NCI-H1436 (cell line): ENCODE data around the gene GRB10.

Experiments
- DNase-seq: peaks from one replicate; lab custom pipeline; 2025; lab: John Stamatoyannopoulos, UW

The GRB10 gene

GRCh38 chr7:50718876-50719275 is 63.8 kb downstream of the GRB10 start:
- no peak for DNase-seq

GRCh38 chr7:50718311-50718710 is 64.4 kb downstream of the GRB10 start:
- DNase-seq = no peak

GRCh38 chr7:50717181-50717580 is 65.5 kb downstream of the GRB10 start:
- DNase-seq = no peak

- no peak for DNase-seq
Measured at GRCh38 chr7:50714857-50715256, 67.8 kb downstream of the GRB10 start.

GRCh38 chr7:50713123-50713965 is 69.4 kb downstream of the GRB10 start:
- no peak for DNase-seq

GRCh38 chr7:50712252-50713122 is 70.2 kb downstream of the GRB10 start:
- DNase-seq = no peak

- DNase-seq = no peak
Measured at GRCh38 chr7:50711271-50712175, 71.2 kb downstream of the GRB10 start.

GRCh38 chr7:50710441-50711154 is 72.1 kb downstream of the GRB10 start:
- DNase-seq = no peak

GRCh38 chr7:50709151-50709550 is 73.5 kb downstream of the GRB10 start:
- DNase-seq = no peak

- no peak for DNase-seq
Measured at GRCh38 chr7:50707236-50708006, 75.3 kb downstream of the GRB10 start.

GRCh38 chr7:50706469-50706937 is 76.2 kb downstream of the GRB10 start:
- DNase-seq = no peak

- DNase-seq = no peak
Measured at GRCh38 chr7:50704844-50705243, 77.9 kb downstream of the GRB10 start.

GRCh38 chr7:50703654-50704053 is 79.0 kb downstream of the GRB10 start:
- DNase-seq = no peak

GRCh38 chr7:50699143-50699542 is 83.6 kb downstream of the GRB10 start:
- no peak for DNase-seq

- DNase-seq = no peak
Measured at GRCh38 chr7:50697748-50698147, 84.9 kb downstream of the GRB10 start.

GRCh38 chr7:50696810-50697582 is 85.7 kb downstream of the GRB10 start:
- no peak for DNase-seq

GRCh38 chr7:50695026-50695425 is 87.7 kb downstream of the GRB10 start:
- no peak for DNase-seq

- no peak for DNase-seq
Measured at GRCh38 chr7:50693455-50694130, 89.1 kb downstream of the GRB10 start.

GRCh38 chr7:50690541-50691011 is 92.1 kb downstream of the GRB10 start:
- no peak for DNase-seq
